ENCODE measurements around the gene TNS2. TPM values are rescaled to one million over a fixed set of nuclear protein-coding genes. Genes with fewer than 3 reads are reported as not detected.

Gene TNS2
- total and polyA plus RNA-seq, 4 donors = 23.1 to 142 (median 110) TPM

DNA sequence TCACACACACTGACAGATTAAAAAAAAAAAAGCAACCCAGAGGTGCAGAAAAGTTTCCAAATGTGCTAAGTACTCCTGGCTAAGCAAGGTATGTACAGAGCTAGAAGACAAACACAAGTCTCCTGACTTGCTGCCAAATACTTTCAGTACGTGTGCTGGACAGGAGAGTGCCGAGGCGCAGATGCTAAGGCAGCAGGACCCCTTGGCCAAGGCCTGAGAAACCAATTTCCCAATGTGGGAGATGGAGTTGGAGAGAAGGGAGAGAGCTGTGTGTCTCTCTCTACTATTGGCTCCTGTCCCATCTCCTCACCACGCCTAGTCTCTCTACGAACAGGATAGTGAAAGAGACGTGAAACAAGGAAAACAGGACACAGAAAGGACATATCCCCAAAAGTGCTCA, 24.0 kb downstream of the TNS2 start:
- no peak overlapping the region for H3K4me3 ChIP-seq (ENCODE audit: low read depth, low read length)
- H3K4me1 ChIP-seq (ENCODE audit: control insufficient read depth, insufficient read depth, low read length) = peaks cover 51% of the 10 kb centered on the region
- H3K9me3 ChIP-seq (ENCODE audit: control insufficient read depth, insufficient read depth, low read length) = no peaks in the 10 kb centered on the region
- no peak for DNase-seq (ENCODE audit: low read depth in 4 of 6, low spot score in 6 of 6)
- H3K27ac ChIP-seq (ENCODE audit: low read depth, low read length) = no peak overlapping the region
- H3K36me3 ChIP-seq (ENCODE audit: control insufficient read depth, insufficient read depth, low read length) = peaks cover 79% of the 10 kb centered on the region
- no peaks in the 10 kb centered on the region for H3K27me3 ChIP-seq (ENCODE audit: control insufficient read depth, insufficient read depth, low read length)
- WGBS (ENCODE audit: insufficient coverage) = 73% methylated on average over 4 of the region's 6 CpGs

GRCh38 chr12:53074283-53074998, 24.6 kb downstream of the TNS2 start:
- Histone ChIP-seq H3K9me3 (ENCODE audit: control insufficient read depth, insufficient read depth, low read length) (no peaks in the 10 kb centered on the region), H3K4me1 (ENCODE audit: control insufficient read depth, insufficient read depth, low read length) (peaks cover 46% of the 10 kb centered on the region), H3K36me3 (ENCODE audit: control insufficient read depth, insufficient read depth, low read length) (peaks cover 74% of the 10 kb centered on the region), H3K27ac (ENCODE audit: low read depth, low read length) (no peak overlapping the region), H3K27me3 (ENCODE audit: control insufficient read depth, insufficient read depth, low read length) (no peaks in the 10 kb centered on the region), H3K4me3 (ENCODE audit: low read depth, low read length) (no peak overlapping the region)
- DNase-seq (ENCODE audit: low read depth in 4 of 6, low spot score in 6 of 6) = no peak
- 90% methylated on average over 10 of the region's 11 CpGs for WGBS (ENCODE audit: insufficient coverage)

- Histone ChIP-seq H3K4me3 (ENCODE audit: low read depth, low read length) (no peak overlapping the region), H3K27ac (ENCODE audit: low read depth, low read length) (no peak overlapping the region), H3K4me1 (ENCODE audit: control insufficient read depth, insufficient read depth, low read length) (peaks cover 51% of the 10 kb centered on the region), H3K9me3 (ENCODE audit: control insufficient read depth, insufficient read depth, low read length) (no peaks in the 10 kb centered on the region), H3K27me3 (ENCODE audit: control insufficient read depth, insufficient read depth, low read length) (no peaks in the 10 kb centered on the region), H3K36me3 (ENCODE audit: control insufficient read depth, insufficient read depth, low read length) (peaks cover 68% of the 10 kb centered on the region)
- DNase-seq (ENCODE audit: low read depth in 4 of 6, low spot score in 6 of 6) = no peak
- WGBS (ENCODE audit: insufficient coverage) = 100% methylated on average over 2 of the region's 3 CpGs
Measured at GRCh38 chr12:53074999-53075370, 25.1 kb downstream of the TNS2 start.

GRCh38 chr12:53076461-53076860, 26.6 kb downstream of the TNS2 start:
- no peaks in the 10 kb centered on the region for H3K9me3 ChIP-seq (ENCODE audit: control insufficient read depth, insufficient read depth, low read length)
- WGBS (ENCODE audit: insufficient coverage) = 100% methylated on average over 2 of the region's 3 CpGs
- no peak overlapping the region for H3K4me3 ChIP-seq (ENCODE audit: low read depth, low read length)
- no peak overlapping the region for H3K27ac ChIP-seq (ENCODE audit: low read depth, low read length)
- H3K27me3 ChIP-seq (ENCODE audit: control insufficient read depth, insufficient read depth, low read length) = no peaks in the 10 kb centered on the region
- H3K4me1 ChIP-seq (ENCODE audit: control insufficient read depth, insufficient read depth, low read length) = peaks cover 45% of the 10 kb centered on the region
- H3K36me3 ChIP-seq (ENCODE audit: control insufficient read depth, insufficient read depth, low read length) = peaks cover 58% of the 10 kb centered on the region
- DNase-seq (ENCODE audit: low read depth in 4 of 6, low spot score in 6 of 6) = no peak

- Histone ChIP-seq H3K9me3 (ENCODE audit: control insufficient read depth, insufficient read depth, low read length) (no peaks in the 10 kb centered on the region), H3K36me3 (ENCODE audit: control insufficient read depth, insufficient read depth, low read length) (peaks cover 53% of the 10 kb centered on the region), H3K4me1 (ENCODE audit: control insufficient read depth, insufficient read depth, low read length) (peaks cover 39% of the 10 kb centered on the region), H3K27ac (ENCODE audit: low read depth, low read length) (no peak overlapping the region), H3K4me3 (ENCODE audit: low read depth, low read length) (no peak overlapping the region), H3K27me3 (ENCODE audit: control insufficient read depth, insufficient read depth, low read length) (no peaks in the 10 kb centered on the region)
- WGBS (ENCODE audit: insufficient coverage) = 92% methylated on average over 4 of the region's 8 CpGs
- DNase-seq (ENCODE audit: low read depth in 4 of 6, low spot score in 6 of 6) = no peak
Measured at GRCh38 chr12:53077030-53077429, 27.2 kb downstream of the TNS2 start.

- peak overlapping the region; percentile 78 for H3K4me3 ChIP-seq (ENCODE audit: low read depth, low read length)
- no peaks in the 10 kb centered on the region for H3K9me3 ChIP-seq (ENCODE audit: control insufficient read depth, insufficient read depth, low read length)
- H3K27ac ChIP-seq (ENCODE audit: low read depth, low read length) = peak overlapping the region; percentile 96
- DNase-seq (ENCODE audit: low read depth in 4 of 6, low spot score in 6 of 6) = peak in 1 of 6 donors; percentile 57
- H3K4me1 ChIP-seq (ENCODE audit: control insufficient read depth, insufficient read depth, low read length) = peaks cover 26% of the 10 kb centered on the region
- no peaks in the 10 kb centered on the region for H3K27me3 ChIP-seq (ENCODE audit: control insufficient read depth, insufficient read depth, low read length)
- WGBS (ENCODE audit: insufficient coverage) = under 1% methylated on average over 17 of the region's 25 CpGs
- peaks cover 38% of the 10 kb centered on the region for H3K36me3 ChIP-seq (ENCODE audit: control insufficient read depth, insufficient read depth, low read length)
Measured at GRCh38 chr12:53078425-53079225, 28.8 kb downstream of the TNS2 start.

GRCh38 chr12:53079226-53080117, 29.6 kb downstream of the TNS2 start, which contains the start of gene SPRYD3:
Gene SPRYD3 (minus strand): TSS chr12:53079390. CDS start chr12:53079333, 57 bp downstream.
- Histone ChIP-seq H3K27me3 (ENCODE audit: control insufficient read depth, insufficient read depth, low read length) (no peaks in the 10 kb centered on the region), H3K36me3 (ENCODE audit: control insufficient read depth, insufficient read depth, low read length) (peaks cover 30% of the 10 kb centered on the region), H3K9me3 (ENCODE audit: control insufficient read depth, insufficient read depth, low read length) (no peaks in the 10 kb centered on the region), H3K4me1 (ENCODE audit: control insufficient read depth, insufficient read depth, low read length) (peaks cover 21% of the 10 kb centered on the region), H3K27ac (ENCODE audit: low read depth, low read length) (peak within 1 kb of the TSS; percentile 96), H3K4me3 (ENCODE audit: low read depth, low read length) (peak within 1 kb of the TSS; percentile 78)
- WGBS (ENCODE audit: insufficient coverage) = under 1% methylated on average over 61 of the region's 67 CpGs
- DNase-seq (ENCODE audit: low read depth in 4 of 6, low spot score in 6 of 6) = peak; percentile 95 to 99 (median 97)

- no peak overlapping the region for H3K27ac ChIP-seq (ENCODE audit: low read depth, low read length)
- no CpG with 5 or more reads among the region's 2 CpGs for WGBS (ENCODE audit: insufficient coverage)
- no peaks in the 10 kb centered on the region for H3K27me3 ChIP-seq (ENCODE audit: control insufficient read depth, insufficient read depth, low read length)
- no peak for DNase-seq (ENCODE audit: low read depth in 4 of 6, low spot score in 6 of 6)
- H3K9me3 ChIP-seq (ENCODE audit: control insufficient read depth, insufficient read depth, low read length) = no peaks in the 10 kb centered on the region
- H3K4me3 ChIP-seq (ENCODE audit: low read depth, low read length) = no peak overlapping the region
- no peaks in the 10 kb centered on the region for H3K36me3 ChIP-seq (ENCODE audit: control insufficient read depth, insufficient read depth, low read length)
- H3K4me1 ChIP-seq (ENCODE audit: control insufficient read depth, insufficient read depth, low read length) = peaks cover 18% of the 10 kb centered on the region
Measured at GRCh38 chr12:53082637-53083175, 32.8 kb downstream of the TNS2 start.

- DNase-seq (ENCODE audit: low read depth in 4 of 6, low spot score in 6 of 6) = no peak
- WGBS (ENCODE audit: insufficient coverage) = 25% methylated on average over 1 of the region's 3 CpGs
- Histone ChIP-seq H3K36me3 (ENCODE audit: control insufficient read depth, insufficient read depth, low read length) (no peaks in the 10 kb centered on the region), H3K9me3 (ENCODE audit: control insufficient read depth, insufficient read depth, low read length) (no peaks in the 10 kb centered on the region), H3K27ac (ENCODE audit: low read depth, low read length) (no peak overlapping the region), H3K4me3 (ENCODE audit: low read depth, low read length) (no peak overlapping the region), H3K4me1 (ENCODE audit: control insufficient read depth, insufficient read depth, low read length) (no peaks in the 10 kb centered on the region), H3K27me3 (ENCODE audit: control insufficient read depth, insufficient read depth, low read length) (no peaks in the 10 kb centered on the region)
Measured at GRCh38 chr12:53086361-53086760, 36.5 kb downstream of the TNS2 start.
